GF-D8 (cell line): Measurements from ENCODE around the gene FMN1.
"Not testable (repeated sequence)": the region's sequence is repeated elsewhere in the genome, so short reads cannot be mapped to it uniquely, and the experiment has no call there.

ENCODE experiments used
- DNase-seq: peaks from one replicate; lab custom pipeline; 2025; lab: John Stamatoyannopoulos, UW

The FMN1 gene

GRCh38 chr15:32853592-32853991 is 340.9 kb downstream of the FMN1 start:
- DNase-seq = no peak

- no peak for DNase-seq
Observed at GRCh38 chr15:32852771-32853170, 341.7 kb downstream of the FMN1 start.

- DNase-seq = no peak
Observed at GRCh38 chr15:32852017-32852416, 342.5 kb downstream of the FMN1 start.

GRCh38 chr15:32851572-32851971 is 342.9 kb downstream of the FMN1 start:
- no peak for DNase-seq

GRCh38 chr15:32849769-32850668 is 344.5 kb downstream of the FMN1 start:
- no peak for DNase-seq

DNA sequence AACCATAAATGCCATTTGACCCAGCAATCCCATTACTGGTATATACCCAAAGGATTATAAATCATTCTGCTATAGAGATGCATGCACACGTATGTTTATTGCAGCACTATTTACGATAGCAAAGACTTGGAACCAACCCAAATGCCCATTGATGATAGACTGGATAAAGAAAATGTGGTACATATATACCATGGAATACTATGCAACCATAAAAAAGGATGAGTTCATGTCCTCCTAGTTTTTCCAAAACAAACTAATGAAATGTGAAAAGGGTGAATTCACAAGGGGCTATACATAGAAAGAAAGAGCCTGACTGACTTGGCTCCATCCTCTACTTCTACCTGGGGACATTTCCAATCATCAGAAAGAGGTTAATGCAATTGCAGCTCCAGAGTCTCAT is 347.8 kb downstream of the FMN1 start:
- DNase-seq = not testable (repeated sequence)

DNA sequence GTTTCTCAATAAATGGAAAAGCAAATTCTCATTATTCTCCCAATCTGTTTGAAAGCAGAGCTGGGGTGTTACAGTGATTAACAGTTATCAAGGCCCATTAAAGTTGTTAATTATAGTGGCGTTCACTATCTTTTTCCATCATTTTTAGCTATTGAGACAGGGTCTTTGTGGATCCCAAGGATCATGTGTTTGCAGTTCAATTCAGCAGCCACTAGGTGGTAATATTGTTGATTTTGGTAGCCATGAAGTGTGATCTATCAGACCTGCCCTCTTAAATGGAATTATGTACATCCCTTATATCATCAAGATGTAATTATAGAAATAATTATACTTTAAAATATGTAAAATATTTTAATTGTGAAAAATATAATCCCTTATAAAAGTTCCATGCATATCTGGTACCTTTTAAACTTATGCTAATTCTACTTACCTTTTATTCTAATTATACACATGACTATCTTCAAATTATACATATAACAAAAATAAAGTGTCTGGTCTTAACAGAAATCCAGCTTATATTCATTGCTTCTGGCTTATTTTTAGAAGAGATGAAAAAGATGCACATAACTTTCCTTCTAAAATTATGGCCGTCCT is 350.3 kb downstream of the FMN1 start:
- no peak for DNase-seq

DNA sequence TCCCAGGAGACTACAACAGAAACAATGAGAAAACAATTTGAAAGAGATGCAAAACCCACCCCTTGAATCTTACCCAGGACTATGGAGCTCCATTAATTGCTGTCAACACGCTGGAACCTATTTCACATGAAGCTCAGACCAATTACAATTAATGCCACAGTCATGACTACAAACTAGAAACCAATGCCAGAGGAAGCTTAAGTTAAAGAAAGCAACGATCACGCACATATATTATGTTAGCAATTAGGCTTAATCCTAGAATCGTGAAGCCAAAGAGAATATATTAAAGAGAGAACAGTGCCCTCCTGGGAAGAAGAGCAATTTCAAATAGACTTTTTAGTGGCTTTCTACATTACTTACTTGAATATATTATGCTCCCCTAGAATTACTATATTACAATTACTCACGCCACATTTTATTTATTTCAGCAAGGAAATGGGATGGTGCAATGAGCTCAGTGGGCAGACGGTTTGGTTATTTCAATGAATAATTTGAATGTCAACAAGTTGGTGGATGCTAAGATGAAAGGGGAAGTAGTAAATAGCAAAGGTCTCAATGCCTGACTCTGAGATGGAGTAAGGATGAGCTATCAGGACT is 351.2 kb downstream of the FMN1 start:
- DNase-seq = no peak

DNA sequence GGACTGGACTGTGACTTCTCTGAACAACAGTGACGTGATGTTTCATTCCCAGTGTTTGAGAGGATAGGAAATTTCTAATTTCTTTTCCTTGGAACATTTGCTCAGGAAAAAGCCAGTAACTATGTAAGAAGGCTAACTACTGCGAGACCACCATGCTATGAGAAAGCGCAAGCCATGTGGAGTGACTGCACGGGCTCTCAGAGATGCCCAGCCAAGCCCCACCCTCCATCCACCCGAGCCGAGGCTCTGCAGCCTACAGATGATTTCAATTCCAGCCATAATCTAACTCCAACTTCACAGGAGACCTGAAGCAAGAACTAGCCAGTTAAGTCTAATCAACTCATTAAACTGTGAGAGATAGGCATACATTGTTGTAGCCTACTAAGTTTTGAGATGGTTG is 352.4 kb downstream of the FMN1 start:
- DNase-seq = no peak

- DNase-seq = no peak
Observed at GRCh38 chr15:32840507-32841245, 353.8 kb downstream of the FMN1 start.

DNA sequence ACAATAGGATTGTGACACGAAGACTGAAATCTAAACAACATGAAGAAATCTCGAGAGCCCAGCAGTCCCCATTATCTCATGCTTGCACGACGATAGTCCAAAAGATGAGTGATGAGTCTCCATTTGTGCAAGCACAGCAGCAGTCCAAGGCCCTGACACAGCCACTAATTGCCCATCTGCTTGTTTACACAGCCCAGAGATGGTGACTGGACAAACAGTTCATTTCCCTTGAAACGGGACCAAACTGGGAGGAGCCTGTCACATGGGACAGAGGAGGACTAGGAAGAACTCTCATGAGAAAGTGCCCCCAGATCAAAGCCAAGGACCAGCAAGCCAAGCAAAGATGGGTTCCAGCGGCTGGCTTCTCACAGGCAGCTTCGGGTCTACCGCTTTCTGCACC is 355.7 kb downstream of the FMN1 start:
- no peak for DNase-seq

- DNase-seq = no peak
Observed at GRCh38 chr15:32838338-32838737, 356.2 kb downstream of the FMN1 start.

GRCh38 chr15:32837935-32838334 is 356.6 kb downstream of the FMN1 start:
- no peak for DNase-seq

GRCh38 chr15:32834156-32834555 is 360.4 kb downstream of the FMN1 start:
- DNase-seq = no peak

- DNase-seq = no peak
Observed at GRCh38 chr15:32833379-32833821, 361.1 kb downstream of the FMN1 start.

DNA sequence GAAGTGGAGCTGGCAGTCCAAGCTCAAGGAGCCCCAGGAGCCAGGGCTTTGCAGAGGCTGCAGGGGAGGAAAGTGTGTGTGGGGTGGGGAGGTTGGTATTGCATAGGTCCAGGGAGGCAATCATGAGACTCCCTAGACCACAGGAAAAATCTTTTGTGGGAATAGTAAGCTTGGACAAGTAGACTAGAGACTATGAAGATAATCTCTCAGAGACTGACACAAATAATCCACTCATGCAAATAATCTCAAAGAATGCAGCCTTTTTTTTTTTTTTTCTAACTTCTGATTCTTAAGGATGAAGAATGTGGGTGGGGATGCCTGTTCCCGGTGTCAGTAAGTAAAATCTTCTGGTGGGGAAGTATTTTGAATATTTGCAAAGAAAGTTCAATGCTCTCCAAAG is 363.0 kb downstream of the FMN1 start:
- no peak for DNase-seq

DNA sequence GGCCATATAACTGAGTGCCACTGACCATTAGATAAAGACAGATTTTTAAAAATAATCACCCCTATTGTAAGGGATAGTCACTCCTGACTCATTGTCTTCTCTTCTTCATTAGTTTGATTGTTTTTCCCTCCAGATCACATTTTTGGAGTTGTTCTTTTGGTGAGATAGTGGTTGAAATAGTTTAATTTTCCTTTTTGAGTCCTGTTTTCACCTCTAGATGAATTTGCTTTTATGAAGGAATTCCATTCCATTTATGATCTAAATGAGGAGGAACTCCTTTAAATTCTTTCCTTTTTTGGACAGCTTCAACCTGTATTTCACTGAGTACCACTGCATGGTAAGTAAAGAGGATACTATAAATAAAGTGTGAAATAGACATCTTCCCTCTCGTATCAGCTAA is 364.3 kb downstream of the FMN1 start:
- no peak for DNase-seq

DNA sequence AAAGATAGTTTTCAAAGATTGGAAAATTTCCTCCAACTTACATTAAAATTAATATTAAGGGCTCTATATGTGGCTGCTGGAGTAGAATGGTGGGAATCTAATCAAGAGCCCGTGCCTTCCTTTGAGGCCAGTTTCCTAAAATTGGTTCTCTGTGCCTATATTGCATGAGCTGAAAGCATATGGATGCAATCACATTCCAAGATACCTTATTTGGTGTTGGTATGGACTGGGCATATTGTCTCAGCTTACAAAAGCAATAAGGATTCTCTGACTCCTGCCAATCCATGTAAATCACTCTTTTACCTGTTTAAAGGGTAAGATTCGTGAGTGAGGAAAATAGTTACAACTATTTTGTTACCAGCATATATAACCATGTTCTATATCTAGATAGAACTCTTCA is 365.1 kb downstream of the FMN1 start:
- no peak for DNase-seq

DNA sequence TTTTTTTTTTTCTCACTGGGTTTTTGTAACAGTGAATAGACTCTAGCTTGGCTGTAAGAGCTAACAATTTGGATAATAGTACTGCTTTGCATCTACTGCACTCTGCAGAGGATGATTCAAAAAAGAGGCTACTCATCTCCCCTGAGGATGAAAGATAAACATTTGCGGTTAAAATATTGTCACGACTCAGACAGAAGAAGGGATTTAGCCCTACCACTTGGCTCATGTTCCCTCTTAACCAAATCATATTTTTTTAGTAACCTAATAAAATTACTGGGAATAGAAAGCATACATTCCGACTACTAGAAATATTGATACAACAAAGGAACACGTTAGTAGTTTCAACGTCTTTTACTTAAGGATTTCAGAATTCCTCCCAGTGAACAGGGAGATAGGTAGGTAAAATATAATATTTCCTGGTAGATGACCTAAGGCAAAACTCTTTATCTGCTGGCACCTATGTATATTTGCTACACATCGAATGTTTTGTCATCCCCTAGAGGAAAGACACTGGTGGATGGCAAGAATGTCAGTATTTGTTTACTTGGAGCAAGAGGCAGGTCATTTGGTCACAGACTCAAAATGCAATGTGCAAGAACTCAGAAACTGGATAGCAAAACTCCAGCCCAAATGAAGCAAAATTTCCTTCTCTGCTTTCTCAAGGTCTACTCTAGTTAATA is 365.9 kb downstream of the FMN1 start:
- no peak for DNase-seq

DNA sequence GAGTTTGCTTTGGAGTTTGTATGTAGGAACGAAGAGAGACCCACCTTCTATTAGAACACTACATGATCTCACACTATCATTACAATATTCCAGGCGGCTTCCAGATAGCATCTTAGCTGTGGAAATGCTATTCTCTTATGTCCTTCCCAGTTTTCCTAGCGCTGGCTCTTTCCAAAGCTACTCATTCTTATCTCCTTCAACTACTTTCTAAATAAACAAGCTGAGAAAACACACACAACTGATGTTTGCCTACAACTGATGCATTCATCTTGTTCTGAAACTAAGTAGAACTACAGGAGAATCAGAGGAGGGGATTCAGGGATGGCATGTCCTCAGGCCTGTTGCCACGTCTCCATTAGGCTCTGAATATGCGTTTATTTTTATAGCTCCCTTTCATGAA is 367.8 kb downstream of the FMN1 start:
- no peak for DNase-seq

DNA sequence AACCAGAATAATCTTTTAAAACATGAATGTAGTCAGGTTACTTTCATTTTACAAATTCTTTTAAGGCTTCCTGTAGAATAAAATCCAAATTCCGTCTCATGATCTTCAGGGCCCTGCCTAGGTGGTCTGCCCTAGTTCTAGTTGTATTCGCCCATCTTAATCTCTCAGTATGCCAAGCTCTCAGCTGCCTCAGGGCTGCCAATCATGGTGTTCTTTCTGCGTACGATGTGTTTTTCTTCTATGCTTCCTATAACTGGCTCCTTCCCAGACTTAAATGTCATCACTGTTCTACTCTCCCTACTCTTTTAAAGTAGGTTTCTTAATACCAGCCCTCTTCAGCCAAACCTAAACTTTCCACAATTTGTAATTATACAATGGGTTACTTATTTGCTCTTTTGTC is 369.3 kb downstream of the FMN1 start:
- no peak for DNase-seq

DNA sequence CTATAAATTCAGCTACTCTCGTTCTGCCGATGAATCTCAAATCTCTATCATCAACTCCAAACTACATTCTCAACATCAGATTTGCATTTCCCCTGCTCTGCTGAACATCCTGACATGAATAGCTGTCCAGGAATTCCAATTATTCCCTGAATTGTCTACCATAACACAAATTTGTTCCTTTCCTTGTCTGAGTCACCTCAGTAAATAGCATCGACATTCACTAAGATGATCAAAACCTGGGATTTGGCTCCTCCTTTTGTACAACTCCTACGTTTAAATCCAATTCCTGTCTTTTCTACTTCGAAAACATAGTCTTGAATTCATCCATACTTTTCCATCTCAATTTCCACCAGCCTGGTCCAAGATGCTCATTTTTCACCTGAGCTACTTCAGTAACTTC is 369.7 kb downstream of the FMN1 start:
- no peak for DNase-seq
